T-helper 9 cell (primary cell): ENCODE results near the gene ATRN.
A peak's percentile ranks its signal among the peaks of the same experiment; 100 is the strongest.
"Not testable (repeated sequence)": the region's sequence is repeated elsewhere in the genome, so short reads cannot be mapped to it uniquely, and the experiment has no call there.

Source experiments
- DNase-seq: peaks from one replicate; pipeline ENCODE4 v3.0.0-alpha.2; 2020
- total RNA-seq, 2 donors: gene quantifications; one replicate each; lab custom pipeline; 2026; lab: John Stamatoyannopoulos, UW

ATRN gene
- 27.5 to 39.9 reads per million in 2 donors for total RNA-seq

DNA sequence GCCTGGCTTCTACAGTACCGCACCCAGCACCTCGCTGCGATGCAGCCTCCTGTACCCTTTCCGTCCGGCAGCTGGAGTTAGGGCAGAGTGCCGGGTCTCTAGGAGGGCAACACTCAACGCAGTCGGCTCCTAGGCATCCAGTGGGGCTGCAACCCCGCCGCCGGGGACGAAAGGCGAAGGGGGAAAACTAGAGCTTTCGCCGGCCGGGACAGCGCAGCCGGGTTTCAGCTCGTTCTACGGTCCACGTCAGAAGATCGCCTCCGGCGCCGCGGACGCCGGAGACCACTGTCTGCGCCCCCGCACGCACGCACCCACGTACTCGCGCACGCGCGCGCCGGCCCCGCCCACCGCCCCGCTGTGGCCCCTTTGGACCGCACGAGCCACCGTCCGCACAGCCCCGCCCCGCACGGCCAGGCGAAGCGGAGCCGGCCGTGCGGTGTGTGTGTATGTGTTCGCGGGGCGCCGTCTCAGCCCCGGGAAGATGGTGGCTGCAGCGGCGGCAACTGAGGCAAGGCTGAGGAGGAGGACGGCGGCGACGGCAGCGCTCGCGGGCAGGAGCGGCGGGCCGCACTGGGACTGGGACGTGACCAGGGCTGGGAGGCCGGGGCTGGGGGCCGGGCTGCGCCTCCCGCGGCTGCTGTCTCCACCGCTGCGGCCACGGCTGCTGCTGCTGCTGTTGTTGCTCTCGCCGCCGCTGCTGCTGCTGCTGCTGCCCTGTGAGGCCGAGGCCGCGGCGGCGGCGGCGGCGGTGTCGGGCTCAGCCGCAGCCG lies at the start of gene ATRN:
ATRN (plus strand) TSS at position 392 of the 770 bp plus-strand sequence; CDS start at position 482, 90 bp downstream.
- DNase-seq = peak; percentile 74

DNA sequence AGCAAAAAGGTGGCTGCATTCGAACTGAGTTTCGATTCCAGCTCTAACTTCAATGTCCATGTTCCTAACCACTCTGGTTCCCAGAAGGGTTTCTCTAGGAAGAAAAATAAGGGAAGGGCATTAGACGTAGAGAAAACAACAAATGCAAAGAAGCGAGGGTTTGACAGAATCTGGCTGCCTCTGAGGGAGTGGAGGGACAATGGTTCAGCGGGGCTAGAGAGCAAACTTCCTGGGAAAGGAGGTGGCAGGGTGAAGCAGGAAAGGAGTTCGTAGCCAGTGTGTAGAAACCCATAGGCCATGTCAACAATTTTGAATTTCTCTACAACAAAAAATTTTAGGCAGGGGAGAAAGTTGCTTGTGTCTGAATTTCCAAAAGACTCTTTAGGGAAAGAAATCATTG lies 48.8 kb upstream of the ATRN start:
- no peak for DNase-seq

DNA sequence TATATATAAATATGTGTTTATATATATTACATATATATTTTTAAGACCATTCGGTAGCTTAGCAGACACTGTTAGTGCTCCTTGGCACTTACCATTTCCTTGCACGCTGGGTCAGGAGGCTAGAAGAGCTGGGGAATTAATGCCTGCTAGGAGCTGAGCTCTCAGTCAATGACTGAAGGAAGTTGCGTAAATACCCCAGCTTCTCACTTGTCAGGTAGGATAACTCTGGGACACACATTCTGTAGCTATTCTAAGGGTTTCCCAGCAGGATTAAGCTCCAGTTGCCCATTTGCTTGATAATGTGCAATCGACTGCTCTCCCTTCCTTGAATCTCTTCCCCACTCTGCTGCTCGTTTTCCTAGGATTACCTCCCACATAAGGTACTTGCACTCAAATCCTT lies 47.7 kb upstream of the ATRN start:
- DNase-seq = no peak

- DNase-seq = not testable (repeated sequence)
Measured at GRCh38 chr20:3426766-3427165, 44.1 kb upstream of the ATRN start.

GRCh38 chr20:3430376-3431069 lies 40.3 kb upstream of the ATRN start:
- no peak for DNase-seq

GRCh38 chr20:3431109-3431508 lies 39.7 kb upstream of the ATRN start:
- no peak for DNase-seq

DNA sequence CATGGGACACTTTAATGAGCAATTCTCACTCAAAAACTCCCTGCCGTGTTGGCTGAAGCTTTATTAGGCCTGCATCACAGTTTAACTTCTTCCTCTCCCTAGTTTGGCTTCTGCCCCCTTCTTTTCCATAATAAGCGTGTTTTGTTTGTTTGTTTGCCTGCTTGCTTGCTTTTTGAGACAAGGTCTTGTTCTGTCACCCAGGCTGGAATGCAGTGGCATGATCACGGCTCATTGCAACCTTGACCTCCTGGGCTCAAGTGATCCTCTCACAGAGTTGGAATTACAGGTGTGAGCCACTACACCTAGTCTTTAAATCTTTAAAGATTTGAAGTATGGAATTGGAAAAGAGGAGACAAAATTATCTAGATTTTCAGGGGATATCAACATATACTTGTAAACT lies 38.0 kb upstream of the ATRN start:
- no peak for DNase-seq

- no peak for DNase-seq
Measured at GRCh38 chr20:3433744-3434143, 37.1 kb upstream of the ATRN start.

GRCh38 chr20:3434232-3434631 lies 36.6 kb upstream of the ATRN start:
- no peak for DNase-seq

GRCh38 chr20:3436864-3437574 lies 33.8 kb upstream of the ATRN start:
- no peak for DNase-seq

DNA sequence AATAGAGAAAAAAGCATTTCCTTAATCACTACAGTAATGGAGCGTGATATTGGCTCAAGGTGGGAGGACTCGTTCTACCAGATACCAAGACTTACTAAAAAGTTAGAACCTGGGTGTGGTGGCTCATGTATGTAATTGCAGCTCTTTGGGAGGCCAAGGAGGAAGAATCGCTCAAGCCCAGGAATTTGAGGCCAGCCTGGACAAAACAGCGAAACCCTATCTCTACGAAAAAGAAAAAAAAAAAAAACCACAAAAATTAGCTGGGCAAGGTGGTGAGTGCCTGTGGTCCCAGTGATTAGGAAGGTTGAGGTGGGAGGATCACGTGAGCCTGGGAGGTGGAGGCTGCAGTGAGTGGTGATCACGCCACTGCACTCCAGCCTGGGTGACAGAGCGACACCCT lies 24.0 kb upstream of the ATRN start:
- no peak for DNase-seq

DNA sequence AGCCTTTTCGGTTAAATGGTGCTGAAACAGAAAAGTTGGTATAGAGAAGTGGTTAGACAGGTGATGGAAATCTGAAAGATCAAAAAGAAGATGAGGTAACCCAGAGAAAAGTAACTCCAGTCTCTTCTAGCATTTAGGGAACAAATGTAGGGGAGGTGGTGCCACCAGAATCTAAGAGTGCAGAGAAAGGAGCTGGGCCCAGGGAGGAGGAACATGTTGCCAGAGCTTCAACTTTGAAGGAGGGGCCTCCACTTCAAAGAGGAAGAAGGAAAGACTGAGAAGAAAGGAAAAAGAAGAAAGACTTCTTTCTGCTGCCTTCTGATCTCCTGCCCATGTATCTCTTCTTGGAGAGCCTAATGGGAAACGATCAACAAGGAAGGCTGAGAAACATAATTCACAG lies 23.5 kb upstream of the ATRN start:
- no peak for DNase-seq

GRCh38 chr20:3449319-3449718 lies 21.5 kb upstream of the ATRN start:
- DNase-seq = no peak

DNA sequence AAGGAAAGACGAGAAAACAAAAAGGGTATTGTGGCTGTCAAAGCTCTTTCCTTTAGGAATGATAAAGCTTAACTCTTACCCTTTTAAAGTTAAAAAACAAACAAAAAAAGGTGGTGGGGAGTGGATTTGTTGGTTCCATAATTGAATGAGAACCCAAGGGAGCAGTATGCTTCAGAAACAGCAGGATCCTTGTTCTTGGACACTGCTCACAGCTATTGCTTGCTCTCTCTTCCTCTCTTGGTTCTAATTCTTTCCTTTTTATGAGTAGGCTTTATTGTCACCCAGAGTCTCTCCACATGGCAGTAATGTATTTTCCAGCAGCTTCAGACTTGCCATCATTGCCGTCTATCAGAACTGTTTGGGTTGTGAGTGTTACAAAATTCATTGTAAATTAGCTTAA lies 18.7 kb upstream of the ATRN start:
- DNase-seq = no peak

DNA sequence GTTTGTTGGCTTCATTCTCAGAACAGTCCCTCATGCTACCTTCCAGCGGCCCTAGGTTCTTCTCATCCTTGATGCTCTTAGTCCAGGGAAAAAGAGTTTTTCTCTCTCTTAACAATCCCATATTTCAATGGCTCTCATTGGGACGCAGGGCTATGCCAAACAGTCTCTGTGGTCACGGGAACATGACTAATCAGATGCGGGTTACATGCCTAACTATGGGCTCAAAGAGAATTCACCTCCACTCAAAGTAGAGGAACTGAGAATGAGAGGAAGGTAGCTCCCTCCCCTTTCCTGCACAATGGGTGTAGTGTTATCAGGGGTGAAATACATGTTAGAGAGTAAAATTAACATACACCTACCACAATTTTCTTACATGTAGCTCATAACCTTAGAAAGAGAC lies 18.1 kb upstream of the ATRN start:
- no peak for DNase-seq

- DNase-seq = no peak
Measured at GRCh38 chr20:3454831-3455230, 16.0 kb upstream of the ATRN start.

- DNase-seq = no peak
Measured at GRCh38 chr20:3456648-3457047, 14.2 kb upstream of the ATRN start.

- DNase-seq = no peak
Measured at GRCh38 chr20:3459881-3460307, 10.9 kb upstream of the ATRN start.

DNA sequence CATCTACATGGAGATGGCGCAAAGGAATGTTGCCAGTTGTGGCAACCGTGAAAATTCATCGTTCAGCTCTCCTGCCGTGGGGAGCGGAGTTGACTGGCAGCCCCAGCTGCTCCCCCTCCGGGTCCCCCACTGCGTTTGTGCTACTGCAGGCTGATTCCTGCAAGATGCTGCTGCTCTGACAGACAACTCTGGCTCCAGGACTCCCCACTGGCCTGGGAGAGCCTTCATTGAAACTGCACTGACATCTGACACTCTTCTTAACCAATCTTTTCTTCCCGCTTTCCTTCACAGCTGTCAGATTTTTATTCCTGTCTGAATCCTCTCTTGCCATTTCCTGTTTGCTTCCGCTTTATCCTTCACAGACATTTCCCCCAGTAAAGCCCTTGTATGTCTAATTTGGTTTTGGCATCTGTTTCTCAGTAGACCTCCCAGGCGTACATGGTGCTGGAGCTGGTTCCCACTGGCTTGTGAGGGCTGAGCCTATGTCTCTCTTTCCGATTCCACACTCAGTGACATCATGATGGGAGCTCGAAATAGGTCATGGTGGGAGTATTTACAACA lies 9.5 kb upstream of the ATRN start:
- DNase-seq = no peak

GRCh38 chr20:3461911-3462677 lies 8.7 kb upstream of the ATRN start:
- no peak for DNase-seq

- DNase-seq = no peak
Measured at GRCh38 chr20:3464166-3464565, 6.7 kb upstream of the ATRN start.

GRCh38 chr20:3465301-3465700 lies 5.5 kb upstream of the ATRN start:
- no peak for DNase-seq

DNA sequence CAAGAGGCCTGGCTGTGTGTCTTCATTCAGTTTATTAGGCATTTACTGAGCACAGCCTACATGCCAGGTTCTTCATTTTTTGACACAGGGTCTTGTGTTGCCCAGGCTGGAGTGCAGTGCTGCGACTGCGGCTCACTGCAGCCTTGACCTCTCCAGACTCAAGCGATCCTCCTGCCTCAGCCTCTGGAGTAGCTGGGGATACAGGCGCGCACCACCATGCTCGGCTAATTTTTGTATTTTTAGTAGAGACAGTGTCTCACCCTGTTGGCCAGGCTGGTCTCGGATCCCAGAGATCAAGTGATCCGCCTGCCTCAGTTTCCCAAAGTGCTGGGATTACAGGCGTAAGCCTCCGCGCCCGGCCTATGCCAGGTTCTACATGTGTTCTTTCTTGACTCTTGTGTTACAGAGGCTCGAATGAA lies 601 bp upstream of the ATRN start:
- no peak for DNase-seq
